ENCODE data around the gene TCF12.

- no peak for TF ChIP-seq POLR2AphosphoS5 (IDR thresholded peaks at IDR 0.05; ENCODE audit: low read depth)
- TF ChIP-seq CTCF (IDR thresholded peaks at IDR 0.05; ENCODE audit: insufficient read depth, low read length) = no peak
- TF ChIP-seq GABPA (IDR thresholded peaks at IDR 0.05; ENCODE audit: low read depth) = no peak
- no peak for TF ChIP-seq REST (IDR thresholded peaks at IDR 0.05; ENCODE audit: insufficient replicate concordance, low read depth)
- no peak for TF ChIP-seq SPI1 (IDR thresholded peaks at IDR 0.05; ENCODE audit: borderline replicate concordance, low read depth)
Measured at GRCh38 chr15:56879502-56879901, 38.9 kb upstream of the TCF12 start.

Data from HL-60 (cell line).